A549 (cell line): ENCODE results near the gene PRUNE2.

Experiments
- CBX8 ChIP-seq: fragments of 200-600 bp; sonication (generic); IDR thresholded peaks from 2 replicates; pipeline ENCODE4 v1.6.1; 2016
- CEBPB ChIP-seq, 2 experiments: fragments of >200 bp in 1 of 2; sonication (Bioruptor Twin) in 1 of 2; formaldehyde crosslinking in 1 of 2; IDR thresholded peaks; 2 replicates each; pipeline ENCODE4 v1.6.1; 2012 to 2016
- CHD2 ChIP-seq: fragments of 150-350 bp; IDR thresholded peaks from 2 replicates; pipeline ENCODE4 v1.6.1; 2014; ENCODE audit warnings: low read length; ENCODE audit not compliant: partially characterized antibody
- JUNB ChIP-seq: fragments of >200 bp; sonication (Bioruptor Twin); formaldehyde crosslinking; IDR thresholded peaks from 2 replicates; pipeline ENCODE4 v1.6.1; 2016
- MYC ChIP-seq: IDR thresholded peaks from 2 replicates; pipeline ENCODE4 v1.6.1; 2012; ENCODE audit warnings: mild to moderate bottlenecking, inconsistent platforms, low read length, improper control_type of control experiment, borderline replicate concordance
- NFE2L2 ChIP-seq: fragments of 150-350 bp; conservative IDR thresholded peaks from 2 replicates; pipeline ENCODE4 v1.6.1; 2014; ENCODE audit warnings: low read length
- RCOR1 ChIP-seq: fragments of 150-350 bp; IDR thresholded peaks from 2 replicates; pipeline ENCODE4 v1.6.1; 2014; ENCODE audit warnings: antibody characterized with exemption, low read length, low read depth
- REST ChIP-seq: fragments of 200-600 bp; sonication (generic); IDR thresholded peaks from 2 replicates; pipeline ENCODE4 v1.6.1; 2016; ENCODE audit warnings: antibody characterized with exemption, mild to moderate bottlenecking, moderate library complexity
- RFX5 ChIP-seq: fragments of 450-650 bp; IDR thresholded peaks from 2 replicates; pipeline ENCODE4 v1.7.1; 2014; ENCODE audit warnings: antibody characterized with exemption, mild to moderate bottlenecking, moderate library complexity
- SMC3 ChIP-seq: fragments of >200 bp; sonication (Bioruptor Twin); formaldehyde crosslinking; IDR thresholded peaks from 3 replicates; pipeline ENCODE4 v1.6.1; 2018; ENCODE audit warnings: inconsistent platforms
- SREBF2 ChIP-seq: fragments of 450-650 bp; IDR thresholded peaks from 2 replicates; pipeline ENCODE4 v1.6.1; 2014; ENCODE audit warnings: mild to moderate bottlenecking, moderate library complexity
- TF ChIP-seq, protein P1 (sequence below): fragments of >200 bp; sonication (Bioruptor Twin); formaldehyde crosslinking; IDR thresholded peaks from 3 replicates; pipeline ENCODE4 v1.5.1; 2016
- TF ChIP-seq, protein P2 (sequence below): IDR thresholded peaks from 2 replicates; pipeline ENCODE4 v1.6.1; 2012

DNA sequence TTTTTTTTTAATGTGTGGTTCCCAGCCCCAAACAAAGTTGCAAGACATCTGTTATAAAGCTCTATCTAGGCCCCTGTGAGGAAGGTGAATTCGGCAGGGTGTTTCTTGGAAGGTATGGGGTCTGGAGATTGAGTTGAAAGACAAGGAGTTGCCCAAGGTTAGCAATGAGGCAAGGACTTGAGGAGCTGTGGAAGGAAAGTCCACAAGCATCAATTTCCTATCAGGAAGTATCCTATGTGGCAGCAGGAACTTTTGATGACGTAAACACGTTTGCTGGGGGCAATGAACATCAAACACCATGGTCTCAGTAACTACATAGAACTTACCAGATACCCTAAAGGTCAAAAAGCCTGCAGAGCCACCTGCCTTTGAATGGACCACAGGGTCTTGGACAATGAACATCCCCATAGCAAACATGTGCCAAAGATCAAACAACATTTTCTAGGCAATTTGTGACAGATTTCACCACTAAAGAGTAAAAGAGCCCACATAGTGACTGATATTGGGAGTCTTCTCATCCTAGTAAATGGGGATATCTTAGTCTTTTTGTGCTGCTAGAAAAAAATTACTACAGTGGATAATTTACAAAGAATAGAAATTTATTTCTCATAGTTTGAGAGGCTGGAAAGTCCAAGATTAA, 301.9 kb downstream of the PRUNE2 start:
- TF ChIP-seq, protein P1, sequence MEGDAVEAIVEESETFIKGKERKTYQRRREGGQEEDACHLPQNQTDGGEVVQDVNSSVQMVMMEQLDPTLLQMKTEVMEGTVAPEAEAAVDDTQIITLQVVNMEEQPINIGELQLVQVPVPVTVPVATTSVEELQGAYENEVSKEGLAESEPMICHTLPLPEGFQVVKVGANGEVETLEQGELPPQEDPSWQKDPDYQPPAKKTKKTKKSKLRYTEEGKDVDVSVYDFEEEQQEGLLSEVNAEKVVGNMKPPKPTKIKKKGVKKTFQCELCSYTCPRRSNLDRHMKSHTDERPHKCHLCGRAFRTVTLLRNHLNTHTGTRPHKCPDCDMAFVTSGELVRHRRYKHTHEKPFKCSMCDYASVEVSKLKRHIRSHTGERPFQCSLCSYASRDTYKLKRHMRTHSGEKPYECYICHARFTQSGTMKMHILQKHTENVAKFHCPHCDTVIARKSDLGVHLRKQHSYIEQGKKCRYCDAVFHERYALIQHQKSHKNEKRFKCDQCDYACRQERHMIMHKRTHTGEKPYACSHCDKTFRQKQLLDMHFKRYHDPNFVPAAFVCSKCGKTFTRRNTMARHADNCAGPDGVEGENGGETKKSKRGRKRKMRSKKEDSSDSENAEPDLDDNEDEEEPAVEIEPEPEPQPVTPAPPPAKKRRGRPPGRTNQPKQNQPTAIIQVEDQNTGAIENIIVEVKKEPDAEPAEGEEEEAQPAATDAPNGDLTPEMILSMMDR, result no peak
- TF ChIP-seq SREBF2, result no peak
- TF ChIP-seq REST, result no peak
- no peak for TF ChIP-seq MYC
- no peak for TF ChIP-seq NFE2L2
- TF ChIP-seq CEBPB (IDR thresholded peaks at IDR 0.05), result no peak
- TF ChIP-seq SMC3, result no peak
- no peak for TF ChIP-seq RFX5
- TF ChIP-seq CHD2, result no peak
- no peak for TF ChIP-seq RCOR1
- no peak for TF ChIP-seq CBX8
- TF ChIP-seq, protein P2, sequence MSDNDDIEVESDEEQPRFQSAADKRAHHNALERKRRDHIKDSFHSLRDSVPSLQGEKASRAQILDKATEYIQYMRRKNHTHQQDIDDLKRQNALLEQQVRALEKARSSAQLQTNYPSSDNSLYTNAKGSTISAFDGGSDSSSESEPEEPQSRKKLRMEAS, result no peak
- no peak for TF ChIP-seq JUNB
